PC-3 (cell line): ENCODE results near the gene STK31.

Experiments used
- CTCF ChIP-seq: fragments of 300-600 bp; sonication (generic); conservative IDR thresholded peaks from 2 replicates; pipeline ENCODE4 v1.5.1; 2017; ENCODE audit warnings: antibody characterized with exemption, low read depth, mild to moderate bottlenecking, low read length
- EZH2 ChIP-seq: fragments of 300-600 bp; sonication (generic); IDR thresholded peaks from one replicate; pipeline ENCODE4 v1.6.1; 2017; ENCODE audit warnings: antibody characterized with exemption, mild to moderate bottlenecking, low read length; ENCODE audit not compliant: unreplicated experiment

GRCh38 chr7:23810099-23810498 lies 100.1 kb downstream of the STK31 start:
- TF ChIP-seq EZH2 (no peak), CTCF (no peak)
